Liver (tissue), 3 donors: ENCODE results near the gene ALDH1A2.

Experiments
- CTCF ChIP-seq: fragments of 150-350 bp; IDR thresholded peaks from 2 replicates; pipeline ENCODE4 v1.5.1; 2017; ENCODE audit warnings: improper control_type of control experiment, low read depth, low read length; ENCODE audit not compliant: missing input control
- FOXA1 ChIP-seq: IDR thresholded peaks from 2 replicates; pipeline ENCODE4 v1.6.1; 2016; ENCODE audit warnings: antibody characterized with exemption
- GABPA ChIP-seq, 2 donors: IDR thresholded peaks in 1 of 2; conservative IDR thresholded peaks in 1 of 2; 2 replicates each; pipeline ENCODE4 v1.6.1; 2016; ENCODE audit warnings: antibody characterized with exemption in 2 of 2, mild to moderate bottlenecking in 1 of 2, moderate library complexity in 1 of 2
- HNF4A ChIP-seq, 2 donors: conservative IDR thresholded peaks; 2 replicates each; pipeline ENCODE4 v1.6.1; 2016; ENCODE audit warnings: antibody characterized with exemption in 2 of 2, mild to moderate bottlenecking in 2 of 2
- JUND ChIP-seq, 2 donors: IDR thresholded peaks; 2 replicates each; pipeline ENCODE4 v1.6.1; 2016; ENCODE audit warnings: antibody characterized with exemption in 2 of 2
- NR2F2 ChIP-seq: IDR thresholded peaks from 2 replicates; pipeline ENCODE4 v1.6.1; 2016; ENCODE audit warnings: antibody characterized with exemption
- RAD21 ChIP-seq, 2 donors: IDR thresholded peaks; 2 replicates each; pipeline ENCODE4 v1.6.1; 2016; ENCODE audit warnings: antibody characterized with exemption in 2 of 2, mild to moderate bottlenecking in 2 of 2
- SP1 ChIP-seq: IDR thresholded peaks from 2 replicates; pipeline ENCODE4 v1.6.1; 2018; ENCODE audit warnings: antibody characterized with exemption, mild to moderate bottlenecking
- TAF1 ChIP-seq: conservative IDR thresholded peaks from 2 replicates; pipeline ENCODE4 v1.6.1; 2016; ENCODE audit warnings: antibody characterized with exemption, mild to moderate bottlenecking
- YY1 ChIP-seq: IDR thresholded peaks from 2 replicates; pipeline ENCODE4 v1.6.1; 2016; ENCODE audit warnings: antibody characterized with exemption, mild to moderate bottlenecking
- ZBTB33 ChIP-seq: IDR thresholded peaks from 2 replicates; pipeline ENCODE4 v1.6.1; 2016; ENCODE audit warnings: antibody characterized with exemption
- TF ChIP-seq, protein P1 (sequence below): IDR thresholded peaks from 2 replicates; pipeline ENCODE4 v1.6.1; 2016; ENCODE audit warnings: antibody characterized with exemption
- TF ChIP-seq, protein P2 (sequence below): IDR thresholded peaks from 2 replicates; pipeline ENCODE4 v1.6.1; 2016; ENCODE audit warnings: antibody characterized with exemption
- TF ChIP-seq, protein P3 (sequence below): IDR thresholded peaks from 2 replicates; pipeline ENCODE4 v1.6.1; 2016; ENCODE audit warnings: antibody characterized with exemption, mild to moderate bottlenecking
- donor health status: healthy.
- donor health status: healthy.

DNA sequence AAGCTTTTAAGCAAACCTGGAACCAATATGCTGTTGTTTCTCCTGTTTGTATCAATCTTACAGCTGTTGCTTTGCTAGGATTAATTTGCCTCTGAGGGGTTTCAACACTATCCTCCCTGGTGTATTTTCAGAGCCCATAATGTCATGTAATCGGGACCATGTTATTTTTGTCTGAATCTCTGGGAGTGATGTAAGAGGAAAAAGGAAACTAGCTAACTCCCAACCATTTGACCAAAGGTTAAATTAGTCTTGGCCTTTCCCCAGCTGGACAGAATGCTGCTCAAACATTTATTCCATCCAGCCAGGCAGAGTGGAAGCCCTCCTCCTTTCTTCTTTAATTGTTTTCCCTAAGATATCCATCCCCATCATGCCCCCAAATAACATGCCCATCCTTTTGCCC, 142.2 kb downstream of the ALDH1A2 start:
- TF ChIP-seq CTCF, result no peak
- TF ChIP-seq TAF1, result no peak
- no peak for TF ChIP-seq ZBTB33
- peak in 1 of 2 donors; percentile 28 for TF ChIP-seq GABPA (IDR thresholded peaks at IDR 0.05 in 1 of 2, conservative IDR thresholded peaks at IDR 0.05 in 1 of 2)
- TF ChIP-seq NR2F2, result peak; percentile 80
- peak; percentile 75 for TF ChIP-seq SP1
- peak; percentile 68 for TF ChIP-seq YY1
- TF ChIP-seq JUND (IDR thresholded peaks at IDR 0.05), result no peak
- no peak for TF ChIP-seq FOXA1
- TF ChIP-seq RAD21 (IDR thresholded peaks at IDR 0.05), result no peak
- TF ChIP-seq, protein P1, sequence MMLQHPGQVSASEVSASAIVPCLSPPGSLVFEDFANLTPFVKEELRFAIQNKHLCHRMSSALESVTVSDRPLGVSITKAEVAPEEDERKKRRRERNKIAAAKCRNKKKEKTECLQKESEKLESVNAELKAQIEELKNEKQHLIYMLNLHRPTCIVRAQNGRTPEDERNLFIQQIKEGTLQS, result peak; percentile 83
- TF ChIP-seq, protein P2, sequence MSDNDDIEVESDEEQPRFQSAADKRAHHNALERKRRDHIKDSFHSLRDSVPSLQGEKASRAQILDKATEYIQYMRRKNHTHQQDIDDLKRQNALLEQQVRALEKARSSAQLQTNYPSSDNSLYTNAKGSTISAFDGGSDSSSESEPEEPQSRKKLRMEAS, result peak; percentile 18
- TF ChIP-seq, protein P3, sequence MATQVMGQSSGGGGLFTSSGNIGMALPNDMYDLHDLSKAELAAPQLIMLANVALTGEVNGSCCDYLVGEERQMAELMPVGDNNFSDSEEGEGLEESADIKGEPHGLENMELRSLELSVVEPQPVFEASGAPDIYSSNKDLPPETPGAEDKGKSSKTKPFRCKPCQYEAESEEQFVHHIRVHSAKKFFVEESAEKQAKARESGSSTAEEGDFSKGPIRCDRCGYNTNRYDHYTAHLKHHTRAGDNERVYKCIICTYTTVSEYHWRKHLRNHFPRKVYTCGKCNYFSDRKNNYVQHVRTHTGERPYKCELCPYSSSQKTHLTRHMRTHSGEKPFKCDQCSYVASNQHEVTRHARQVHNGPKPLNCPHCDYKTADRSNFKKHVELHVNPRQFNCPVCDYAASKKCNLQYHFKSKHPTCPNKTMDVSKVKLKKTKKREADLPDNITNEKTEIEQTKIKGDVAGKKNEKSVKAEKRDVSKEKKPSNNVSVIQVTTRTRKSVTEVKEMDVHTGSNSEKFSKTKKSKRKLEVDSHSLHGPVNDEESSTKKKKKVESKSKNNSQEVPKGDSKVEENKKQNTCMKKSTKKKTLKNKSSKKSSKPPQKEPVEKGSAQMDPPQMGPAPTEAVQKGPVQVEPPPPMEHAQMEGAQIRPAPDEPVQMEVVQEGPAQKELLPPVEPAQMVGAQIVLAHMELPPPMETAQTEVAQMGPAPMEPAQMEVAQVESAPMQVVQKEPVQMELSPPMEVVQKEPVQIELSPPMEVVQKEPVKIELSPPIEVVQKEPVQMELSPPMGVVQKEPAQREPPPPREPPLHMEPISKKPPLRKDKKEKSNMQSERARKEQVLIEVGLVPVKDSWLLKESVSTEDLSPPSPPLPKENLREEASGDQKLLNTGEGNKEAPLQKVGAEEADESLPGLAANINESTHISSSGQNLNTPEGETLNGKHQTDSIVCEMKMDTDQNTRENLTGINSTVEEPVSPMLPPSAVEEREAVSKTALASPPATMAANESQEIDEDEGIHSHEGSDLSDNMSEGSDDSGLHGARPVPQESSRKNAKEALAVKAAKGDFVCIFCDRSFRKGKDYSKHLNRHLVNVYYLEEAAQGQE, result no peak
- peak; percentile 70 to 74 for TF ChIP-seq HNF4A (conservative IDR thresholded peaks at IDR 0.05)
